HG02870 (cell line): ENCODE results near the gene PARD6B.
"Not testable (repeated sequence)": the region's sequence is repeated elsewhere in the genome, so short reads cannot be mapped to it uniquely, and the experiment has no call there.

ENCODE experiments used
- ATAC-seq: cut with Tn5 transposase; IDR thresholded peaks from one replicate; pipeline ENCODE4 v1.9.1; 2021; ENCODE audit warnings: mild to moderate bottlenecking, moderate library complexity; ENCODE audit not compliant: unreplicated experiment

Gene PARD6B, protein sequence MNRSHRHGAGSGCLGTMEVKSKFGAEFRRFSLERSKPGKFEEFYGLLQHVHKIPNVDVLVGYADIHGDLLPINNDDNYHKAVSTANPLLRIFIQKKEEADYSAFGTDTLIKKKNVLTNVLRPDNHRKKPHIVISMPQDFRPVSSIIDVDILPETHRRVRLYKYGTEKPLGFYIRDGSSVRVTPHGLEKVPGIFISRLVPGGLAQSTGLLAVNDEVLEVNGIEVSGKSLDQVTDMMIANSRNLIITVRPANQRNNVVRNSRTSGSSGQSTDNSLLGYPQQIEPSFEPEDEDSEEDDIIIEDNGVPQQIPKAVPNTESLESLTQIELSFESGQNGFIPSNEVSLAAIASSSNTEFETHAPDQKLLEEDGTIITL

GRCh38 chr20:50731055-50731929, at the start of gene PARD6B:
Gene PARD6B, plus strand, starts transcription at chr20:50731580. Its CDS starts 207 bp downstream, at chr20:50731787.
- ATAC-seq = peak; percentile 87

DNA sequence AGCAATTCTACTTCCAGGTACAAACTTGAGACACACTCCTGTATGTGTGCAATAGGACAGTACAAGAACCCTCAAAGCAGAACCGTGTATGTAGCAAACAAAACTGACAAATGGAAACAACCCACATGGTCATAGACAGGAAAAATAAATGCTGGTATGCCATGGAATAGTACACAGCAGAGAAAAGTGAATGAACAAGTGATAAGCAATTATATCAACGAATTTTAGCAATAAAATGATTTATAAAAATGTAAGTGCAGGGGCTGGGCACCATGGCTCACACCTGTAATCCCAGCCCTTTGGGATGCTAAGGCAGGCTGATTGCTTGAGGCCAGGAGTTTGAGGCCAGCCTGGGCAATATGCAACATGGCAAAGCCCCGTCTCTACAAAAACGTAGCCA, 49.3 kb upstream of the PARD6B start:
- no peak for ATAC-seq

DNA sequence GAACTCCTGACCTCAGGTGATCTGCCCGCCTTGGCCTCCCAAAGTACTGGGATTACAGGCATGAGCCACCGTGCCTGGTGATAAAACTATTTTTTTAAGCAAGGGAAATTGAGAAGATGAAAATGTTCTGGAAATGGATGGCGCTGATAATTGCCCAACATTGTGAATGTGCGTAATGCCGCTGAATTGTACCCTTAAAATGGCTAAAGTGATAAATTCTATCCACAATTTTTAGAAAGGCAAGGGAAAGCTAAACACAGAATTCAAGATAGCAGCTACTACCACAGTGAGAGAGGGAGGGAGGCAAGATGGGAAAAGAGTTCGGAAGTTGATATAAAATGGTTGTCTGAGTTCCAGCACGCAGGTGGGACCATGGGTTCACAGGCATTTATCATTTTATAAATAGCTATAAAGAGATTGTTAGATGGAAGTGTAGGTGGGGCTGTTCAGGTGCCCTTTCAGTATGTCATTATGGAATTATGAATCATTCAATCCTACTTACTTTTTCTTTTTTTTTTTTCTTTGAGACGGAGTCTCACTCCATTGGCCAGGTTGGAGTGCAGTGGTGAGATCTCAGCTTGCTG, 48.3 kb upstream of the PARD6B start:
- ATAC-seq = no peak

- no peak for ATAC-seq
Measured at GRCh38 chr20:50683570-50683969, 47.8 kb upstream of the PARD6B start.

- no peak for ATAC-seq
Measured at GRCh38 chr20:50686821-50687220, 44.6 kb upstream of the PARD6B start.

- no peak for ATAC-seq
Measured at GRCh38 chr20:50688256-50688975, 43.0 kb upstream of the PARD6B start.

DNA sequence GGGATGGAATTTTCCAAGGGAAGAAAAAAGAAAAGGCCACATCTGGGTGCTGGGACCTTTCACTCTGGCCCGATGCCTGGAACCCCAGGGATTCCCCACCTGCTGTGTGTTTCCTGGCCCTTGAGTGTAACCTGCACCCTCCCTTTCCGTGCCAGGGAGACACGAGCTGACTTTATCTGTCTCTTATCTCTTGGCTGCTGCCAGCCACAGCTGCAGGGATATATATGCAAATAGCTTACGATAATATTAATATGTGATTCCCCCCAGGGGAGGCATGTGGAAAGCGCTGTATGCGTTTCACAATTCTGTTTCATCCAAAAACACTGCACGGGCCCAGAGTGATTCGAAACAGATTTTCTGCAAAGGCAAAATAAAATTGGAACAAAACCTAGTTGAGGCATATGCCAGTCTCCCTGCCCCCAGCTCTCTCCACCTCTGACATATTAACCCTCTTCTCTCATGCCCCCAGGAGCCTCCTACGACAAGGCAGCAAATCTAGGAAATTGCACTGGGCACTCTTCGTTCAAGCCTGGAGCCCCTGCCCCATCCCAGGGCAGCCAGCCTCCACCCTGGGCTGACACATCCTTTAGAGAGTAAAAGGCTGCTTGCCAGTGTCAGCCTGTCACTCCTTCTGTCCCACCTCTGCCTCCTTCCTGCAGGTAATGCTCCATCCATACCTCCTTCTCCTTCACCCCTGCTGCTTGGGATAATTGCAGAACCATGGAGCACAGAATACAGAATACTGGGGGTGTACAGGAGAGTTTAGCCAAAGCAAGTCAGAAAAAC, 41.3 kb upstream of the PARD6B start:
- ATAC-seq = no peak

DNA sequence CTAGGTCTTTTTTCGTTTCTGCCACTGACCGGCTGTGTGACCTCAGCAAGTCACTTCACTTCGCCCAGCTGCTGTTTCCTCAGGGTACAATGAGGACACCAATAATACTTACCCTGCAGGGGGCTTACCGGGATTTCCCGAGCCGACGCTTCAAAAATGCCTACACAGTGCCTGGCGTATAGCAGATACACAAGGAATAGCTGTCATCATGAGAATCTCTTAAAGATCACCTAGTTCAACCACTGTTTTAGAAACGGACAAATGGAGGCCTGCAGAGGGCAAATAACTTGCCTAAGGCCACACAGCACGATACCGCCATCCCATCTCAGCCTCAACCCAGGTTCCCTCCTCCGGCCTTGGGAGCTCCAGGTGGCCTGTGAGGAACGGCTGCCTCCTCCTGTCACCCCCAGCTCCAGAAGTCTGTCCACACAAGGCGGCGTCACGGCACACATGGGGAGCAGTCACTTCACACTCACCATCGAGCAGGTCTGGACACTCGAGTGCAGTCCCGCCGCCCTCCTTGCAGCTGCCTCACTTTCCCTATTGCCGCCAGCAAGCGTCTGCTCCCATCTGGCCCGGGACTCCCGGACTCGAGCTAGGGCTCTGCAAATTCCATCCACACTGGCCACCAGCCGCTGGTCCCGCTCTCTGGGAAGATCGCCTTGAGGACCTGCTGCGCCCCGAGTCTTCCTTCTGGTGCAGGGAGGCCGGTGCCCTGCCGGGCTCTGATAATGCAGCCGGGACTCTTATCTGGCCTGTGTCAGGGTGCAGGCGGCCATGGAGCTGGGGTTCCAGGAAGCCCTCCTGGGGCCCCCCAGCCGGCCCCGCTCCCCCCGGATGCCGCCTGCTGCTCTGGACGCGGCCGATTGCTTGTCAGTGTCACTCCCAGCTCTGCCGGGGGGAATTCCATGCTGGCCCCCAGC, 40.5 kb upstream of the PARD6B start, which contains the start of gene RIPOR3:
TSS of gene RIPOR3 (minus strand) at position 893 of the 923 bp plus-strand sequence. CDS start at position 479, 414 bp downstream.
- no peak for ATAC-seq

DNA sequence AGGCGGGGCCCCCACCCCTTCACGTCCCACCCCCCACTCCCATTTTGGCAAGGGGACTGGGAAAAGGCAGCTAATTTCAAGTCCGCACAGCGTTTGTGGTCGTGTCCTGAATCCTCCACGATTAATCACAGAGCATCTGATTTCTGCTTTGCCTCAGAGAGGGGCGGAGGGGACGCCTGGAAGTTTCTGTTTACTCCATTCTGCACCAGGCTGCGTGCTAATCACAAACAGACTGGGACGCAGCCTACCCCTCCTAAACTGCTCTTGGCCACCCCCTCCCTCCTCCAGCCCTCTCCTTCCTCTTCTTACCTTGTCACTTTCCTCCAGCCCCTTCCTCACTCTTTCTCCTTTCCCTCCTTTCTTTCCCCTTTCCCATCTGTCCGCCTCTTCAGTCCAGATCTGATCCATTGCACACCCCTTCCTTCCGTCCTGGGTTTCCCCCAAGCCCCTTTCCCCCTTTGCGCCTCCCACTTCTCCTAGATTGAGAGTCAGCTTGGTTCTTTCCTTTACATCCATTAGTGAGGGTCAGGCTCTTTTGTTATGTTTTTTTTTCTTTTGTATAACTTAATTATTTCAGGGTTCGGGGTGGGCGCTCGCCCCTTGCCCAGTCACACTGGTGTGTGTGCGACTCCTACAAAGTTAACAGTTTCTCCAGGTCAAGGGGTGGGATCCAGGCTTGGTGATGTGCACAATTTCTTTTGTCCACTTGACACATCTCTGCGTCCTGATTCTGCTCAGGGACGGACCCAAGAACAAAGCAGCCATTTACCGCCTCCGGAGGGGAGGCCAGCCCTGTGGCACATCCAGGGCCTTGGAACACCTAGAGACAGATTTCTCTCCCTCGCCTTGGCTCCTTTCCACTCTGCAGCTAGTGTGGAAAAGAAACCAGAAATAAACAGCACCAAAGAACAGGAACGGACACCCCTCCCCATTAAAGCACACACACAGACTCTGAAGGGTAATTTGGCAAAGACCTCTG, 39.5 kb upstream of the PARD6B start:
- no peak for ATAC-seq

DNA sequence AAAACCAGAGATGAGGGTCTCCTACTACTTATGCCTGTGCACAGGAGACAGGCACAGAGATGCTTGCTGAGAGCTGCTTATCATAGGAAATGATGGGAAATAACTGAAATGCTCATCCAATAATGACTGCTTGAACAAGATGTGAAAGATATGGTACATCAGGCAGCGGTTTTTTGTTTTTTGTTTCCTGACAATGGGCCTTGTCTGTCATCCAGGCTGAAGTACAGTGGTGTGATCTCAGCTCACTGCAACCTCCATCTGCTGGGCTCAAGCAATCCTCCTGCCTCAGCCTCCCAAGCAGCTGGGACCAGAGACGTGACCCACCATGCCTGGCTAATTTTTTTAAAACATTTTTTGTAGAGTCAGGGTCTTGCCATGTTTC, 38.8 kb upstream of the PARD6B start:
- ATAC-seq = no peak

GRCh38 chr20:50693001-50693400, 38.4 kb upstream of the PARD6B start:
- ATAC-seq = no peak

DNA sequence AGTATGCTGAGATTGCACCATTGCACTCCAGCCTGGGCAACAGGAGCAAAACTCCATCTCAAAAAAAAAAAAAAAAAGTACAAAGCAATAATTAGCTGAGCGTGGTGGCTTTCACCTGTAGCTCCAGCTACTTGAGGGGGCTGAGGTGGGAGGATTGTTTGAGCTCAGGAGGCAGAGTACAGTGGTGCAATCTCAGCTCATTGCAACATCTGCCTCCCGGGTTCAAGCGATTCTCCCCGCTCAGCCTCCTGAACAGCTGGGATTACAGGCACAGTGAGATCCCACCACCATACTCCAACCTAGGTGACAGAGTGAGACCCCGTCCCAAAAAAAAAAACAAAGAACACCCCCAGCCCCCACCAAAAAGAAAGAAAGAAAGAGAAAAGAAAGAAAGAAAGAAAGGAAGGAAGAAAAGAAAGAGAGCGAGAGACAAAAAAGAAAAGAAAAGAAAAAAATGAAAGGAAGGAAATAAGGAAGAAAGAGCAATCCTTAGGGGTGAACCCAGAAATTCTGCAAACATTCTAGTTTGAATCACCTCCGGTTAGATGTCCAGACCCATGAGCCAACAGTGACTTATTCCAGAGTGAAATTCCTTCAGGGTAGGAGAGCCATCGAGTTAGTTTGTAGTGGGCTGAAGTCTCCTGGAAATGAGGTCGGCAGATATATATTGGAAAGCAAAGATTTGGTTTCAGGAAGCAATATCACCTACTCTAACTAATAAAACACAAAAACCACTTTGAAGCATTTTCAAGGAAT, 36.8 kb upstream of the PARD6B start:
- ATAC-seq = no peak

- no peak for ATAC-seq
Measured at GRCh38 chr20:50695135-50695872, 36.1 kb upstream of the PARD6B start.

DNA sequence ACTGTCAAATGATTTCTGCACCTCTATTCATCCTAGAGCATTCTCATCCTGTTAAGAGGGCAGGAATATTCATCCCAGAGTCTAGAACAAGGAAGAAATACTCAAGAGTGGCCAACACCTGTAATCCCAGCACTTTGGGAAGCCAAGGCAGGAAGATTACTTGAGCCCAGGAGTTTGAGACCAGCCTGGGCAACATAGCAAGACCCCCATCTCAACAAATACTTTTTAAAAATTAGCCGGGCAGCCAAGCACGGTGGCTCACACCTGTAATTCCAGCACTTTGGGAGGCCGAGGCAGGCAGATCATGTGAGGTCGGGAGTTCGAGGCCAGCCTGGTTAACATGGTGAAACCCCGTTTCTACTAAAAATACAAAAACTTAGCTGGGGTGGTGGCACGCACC, 33.1 kb upstream of the PARD6B start:
- not testable (repeated sequence) for ATAC-seq

DNA sequence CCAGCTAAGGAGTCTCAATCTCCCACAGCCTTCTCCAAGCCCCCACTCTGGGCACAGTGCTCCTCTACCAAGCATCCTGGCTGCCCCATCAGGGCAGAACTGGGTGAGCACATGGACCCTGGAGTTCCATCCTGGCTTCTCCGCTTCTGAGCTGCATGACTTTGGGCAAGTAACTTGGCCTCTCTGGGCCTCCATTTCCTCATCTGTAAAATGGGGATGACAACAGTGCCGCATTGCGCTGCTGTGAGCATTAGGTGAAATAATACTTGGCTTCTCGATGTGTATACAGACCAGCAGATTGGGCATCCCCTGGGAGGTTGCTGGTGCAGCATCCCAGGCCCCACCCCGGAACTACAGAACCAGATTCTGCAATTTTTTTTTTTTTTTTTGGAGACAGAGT, 31.7 kb upstream of the PARD6B start:
- no peak for ATAC-seq
